HCT116 (cell line): ENCODE measurements around the gene BST2.

Source experiments
- POLR2AphosphoS5 ChIP-seq: IDR thresholded peaks from 2 replicates; pipeline ENCODE4 v1.6.1; 2011; ENCODE audit warnings: mild to moderate bottlenecking, low read depth, low read length, moderate library complexity
- REST ChIP-seq: IDR thresholded peaks from 2 replicates; pipeline ENCODE4 v1.6.1; 2012; ENCODE audit warnings: low read depth
- TF ChIP-seq, protein P1 (sequence below), 3 experiments: fragments of 200-600 bp in 1 of 3; sonication (generic) in 1 of 3; IDR thresholded peaks in 2 of 3; conservative IDR thresholded peaks in 1 of 3; 2 replicates each; pipeline ENCODE4 v1.5.1; 2012 to 2017; ENCODE audit warnings: low read depth in 2 of 3, low read length in 2 of 3, antibody characterized with exemption in 1 of 3, borderline replicate concordance in 1 of 3, control low read depth in 1 of 3, mild to moderate bottlenecking in 1 of 3, mixed read lengths in 1 of 3, mixed run types in 1 of 3, moderate library complexity in 1 of 3; ENCODE audit not compliant: insufficient read depth in 1 of 3

DNA sequence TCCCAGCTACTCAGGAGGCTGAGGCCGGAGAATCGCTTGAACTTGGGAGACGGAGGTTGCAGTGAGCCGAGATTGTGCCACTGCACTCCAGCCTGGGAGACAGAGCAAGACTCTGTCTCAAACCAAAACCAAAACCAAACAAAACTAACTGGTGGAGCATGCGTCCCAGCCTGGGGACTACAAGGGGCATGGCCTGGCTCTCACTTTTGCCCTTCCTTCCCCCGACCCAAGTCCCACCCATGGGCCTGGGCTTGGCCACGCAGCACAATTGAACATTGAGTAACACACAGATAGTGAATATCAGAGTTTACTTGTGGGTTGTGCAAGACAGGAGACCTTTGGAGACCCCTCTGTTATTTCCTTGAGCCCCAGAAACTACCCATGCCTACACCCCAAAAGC, 29.8 kb upstream of the BST2 start:
- TF ChIP-seq, protein P1, sequence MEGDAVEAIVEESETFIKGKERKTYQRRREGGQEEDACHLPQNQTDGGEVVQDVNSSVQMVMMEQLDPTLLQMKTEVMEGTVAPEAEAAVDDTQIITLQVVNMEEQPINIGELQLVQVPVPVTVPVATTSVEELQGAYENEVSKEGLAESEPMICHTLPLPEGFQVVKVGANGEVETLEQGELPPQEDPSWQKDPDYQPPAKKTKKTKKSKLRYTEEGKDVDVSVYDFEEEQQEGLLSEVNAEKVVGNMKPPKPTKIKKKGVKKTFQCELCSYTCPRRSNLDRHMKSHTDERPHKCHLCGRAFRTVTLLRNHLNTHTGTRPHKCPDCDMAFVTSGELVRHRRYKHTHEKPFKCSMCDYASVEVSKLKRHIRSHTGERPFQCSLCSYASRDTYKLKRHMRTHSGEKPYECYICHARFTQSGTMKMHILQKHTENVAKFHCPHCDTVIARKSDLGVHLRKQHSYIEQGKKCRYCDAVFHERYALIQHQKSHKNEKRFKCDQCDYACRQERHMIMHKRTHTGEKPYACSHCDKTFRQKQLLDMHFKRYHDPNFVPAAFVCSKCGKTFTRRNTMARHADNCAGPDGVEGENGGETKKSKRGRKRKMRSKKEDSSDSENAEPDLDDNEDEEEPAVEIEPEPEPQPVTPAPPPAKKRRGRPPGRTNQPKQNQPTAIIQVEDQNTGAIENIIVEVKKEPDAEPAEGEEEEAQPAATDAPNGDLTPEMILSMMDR (IDR thresholded peaks at IDR 0.05 in 2 of 3, conservative IDR thresholded peaks at IDR 0.05 in 1 of 3; ENCODE audit: borderline replicate concordance in 1 of 3, insufficient read depth in 1 of 3, low read depth in 2 of 3, low read length in 2 of 3): no peak
- TF ChIP-seq REST (no peak), POLR2AphosphoS5 (no peak)
